ENCODE results near the gene SAMD9L.
A peak's percentile ranks its signal among the peaks of the same experiment; 100 is the strongest.
"Not testable (repeated sequence)": the region's sequence is repeated elsewhere in the genome, so short reads cannot be mapped to it uniquely, and the experiment has no call there.

Gene SAMD9L

DNA sequence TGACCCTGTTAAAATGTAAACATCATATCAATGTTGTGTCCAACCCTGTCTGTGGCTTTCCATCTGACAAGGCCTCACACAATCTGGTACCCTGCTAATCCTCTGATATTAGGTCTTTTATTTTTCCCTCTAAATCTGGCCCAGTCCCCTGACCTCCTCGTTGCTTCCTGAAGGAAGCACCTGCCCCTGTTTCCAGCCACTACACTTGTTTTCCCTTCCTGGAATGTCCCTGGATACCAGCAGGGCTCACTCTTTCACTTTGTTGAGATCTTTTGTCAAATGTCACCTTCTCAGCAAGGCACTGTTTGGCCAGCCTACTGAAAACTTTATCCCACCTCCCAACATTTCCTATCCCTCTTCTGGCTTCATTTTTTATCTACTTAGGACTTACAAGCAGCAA, 2.1 kb downstream of the SAMD9L start:
- DNase-seq (ENCODE audit: low read depth, low spot score) = no peak

GRCh38 chr7:93145354-93145753, 2.8 kb downstream of the SAMD9L start:
- DNase-seq (ENCODE audit: low read depth, low spot score) = no peak

DNA sequence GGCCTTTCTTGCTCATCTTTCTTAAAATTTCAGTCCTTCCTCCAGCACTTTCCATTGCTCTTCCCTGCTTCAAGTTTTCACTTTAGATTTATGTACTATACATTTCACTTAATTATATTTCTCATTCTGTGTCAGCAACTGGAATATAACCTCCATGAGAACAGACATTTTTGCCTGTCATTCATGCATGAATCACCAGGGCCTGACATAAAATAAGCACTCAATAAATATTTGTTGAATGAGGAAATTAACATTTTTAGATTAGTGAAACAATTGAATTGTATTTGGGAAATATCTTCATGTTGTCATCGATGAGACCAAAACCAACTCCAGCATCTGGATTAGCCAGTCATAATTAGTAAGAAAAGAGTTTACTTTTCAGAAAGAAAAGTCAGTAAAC, 6.1 kb downstream of the SAMD9L start:
- no peak for DNase-seq (ENCODE audit: low read depth, low spot score)

DNA sequence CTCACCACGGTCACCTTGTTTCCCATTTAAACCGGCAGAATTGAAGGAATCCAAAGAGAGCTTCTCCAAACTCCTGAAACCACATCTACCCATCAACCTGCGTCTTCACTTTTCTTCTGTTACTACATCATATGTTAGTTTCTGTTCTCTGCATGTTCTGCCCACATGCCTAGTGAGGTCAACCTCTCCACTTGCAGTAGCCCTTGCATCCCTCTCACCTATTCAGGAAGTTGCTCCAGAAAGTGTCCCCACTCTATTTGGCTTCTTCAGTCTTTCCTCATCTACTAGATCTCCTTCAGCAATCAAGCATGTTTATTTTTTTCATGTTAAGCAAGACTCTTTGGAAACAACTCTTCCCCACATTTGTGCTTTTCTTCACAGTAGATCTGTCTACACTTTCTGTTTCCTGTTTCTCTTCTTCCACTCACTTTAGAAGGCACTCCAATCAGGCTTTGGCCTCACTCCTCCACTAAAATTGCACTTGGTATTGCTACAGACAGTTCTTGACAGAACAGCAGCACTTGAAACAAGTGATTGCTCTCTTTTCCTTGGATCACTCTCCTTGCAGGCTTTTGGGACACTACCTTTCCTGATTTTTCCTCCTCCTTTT, 7.5 kb downstream of the SAMD9L start:
- DNase-seq (ENCODE audit: low read depth, low spot score) = no peak

GRCh38 chr7:93138576-93138975, 9.6 kb downstream of the SAMD9L start:
- DNase-seq (ENCODE audit: low read depth, low spot score) = no peak

- DNase-seq (ENCODE audit: low read depth, low spot score) = no peak
Measured at GRCh38 chr7:93133005-93133404, 15.2 kb downstream of the SAMD9L start.

GRCh38 chr7:93132216-93132615, 16.0 kb downstream of the SAMD9L start:
- no peak for DNase-seq (ENCODE audit: low read depth, low spot score)

DNA sequence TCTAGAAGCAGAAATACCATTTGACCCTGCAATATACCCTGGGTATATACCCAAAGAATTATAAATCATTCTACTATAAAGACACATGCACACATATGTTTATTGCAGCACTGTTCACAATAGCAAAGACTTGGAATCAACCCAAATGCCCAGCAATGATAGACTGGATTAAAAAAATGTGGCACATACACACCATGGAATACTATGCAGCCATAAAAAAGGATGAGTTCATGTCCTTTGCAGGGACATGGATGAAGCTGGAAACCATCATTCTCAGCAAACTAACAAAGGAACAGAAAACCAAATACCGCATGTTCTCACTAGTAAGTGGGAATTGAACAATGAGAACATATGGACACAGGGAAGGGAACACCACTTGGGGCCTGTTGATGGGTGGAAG, 21.2 kb downstream of the SAMD9L start:
- not testable (repeated sequence) for DNase-seq (ENCODE audit: low read depth, low spot score)

- not testable (repeated sequence) for DNase-seq (ENCODE audit: low read depth, low spot score)
Measured at GRCh38 chr7:93123532-93123931, 24.7 kb downstream of the SAMD9L start.

GRCh38 chr7:93120592-93121549, 27.3 kb downstream of the SAMD9L start:
- DNase-seq (ENCODE audit: low read depth, low spot score) = no peak

DNA sequence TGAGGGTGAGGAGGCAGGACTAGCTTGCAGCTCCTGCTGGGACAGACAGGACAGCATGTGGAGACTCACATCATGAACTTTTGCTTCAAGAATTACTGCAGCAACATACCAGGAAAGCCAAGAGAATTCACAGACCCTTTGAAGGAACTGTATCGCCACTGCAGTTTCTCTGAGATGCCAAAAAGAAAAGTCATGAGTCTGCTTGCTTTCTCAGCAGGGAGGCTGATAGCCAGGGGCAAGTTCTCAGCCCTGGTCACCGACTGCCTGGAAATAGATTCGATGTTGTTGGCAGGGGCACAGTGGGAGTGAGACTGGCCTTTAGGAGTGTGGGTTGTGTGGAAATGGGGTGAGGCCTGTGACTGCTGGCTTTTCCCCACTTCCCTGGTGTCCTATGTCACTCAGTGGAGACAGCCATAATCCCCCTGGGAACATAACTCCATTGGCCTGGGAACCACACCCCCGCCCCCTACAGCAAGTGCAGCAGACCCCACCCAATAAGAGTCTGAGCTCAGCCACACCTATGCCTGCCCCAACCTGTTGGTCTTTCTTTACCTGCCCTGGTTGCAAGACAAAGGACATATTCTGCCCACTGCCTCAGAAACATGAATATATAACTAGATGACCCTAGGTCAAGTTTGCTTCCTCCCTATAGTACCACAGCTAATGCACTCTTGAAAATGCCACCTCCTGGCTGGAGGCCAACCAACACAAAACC, 28.8 kb downstream of the SAMD9L start:
- no peak for DNase-seq (ENCODE audit: low read depth, low spot score)

DNA sequence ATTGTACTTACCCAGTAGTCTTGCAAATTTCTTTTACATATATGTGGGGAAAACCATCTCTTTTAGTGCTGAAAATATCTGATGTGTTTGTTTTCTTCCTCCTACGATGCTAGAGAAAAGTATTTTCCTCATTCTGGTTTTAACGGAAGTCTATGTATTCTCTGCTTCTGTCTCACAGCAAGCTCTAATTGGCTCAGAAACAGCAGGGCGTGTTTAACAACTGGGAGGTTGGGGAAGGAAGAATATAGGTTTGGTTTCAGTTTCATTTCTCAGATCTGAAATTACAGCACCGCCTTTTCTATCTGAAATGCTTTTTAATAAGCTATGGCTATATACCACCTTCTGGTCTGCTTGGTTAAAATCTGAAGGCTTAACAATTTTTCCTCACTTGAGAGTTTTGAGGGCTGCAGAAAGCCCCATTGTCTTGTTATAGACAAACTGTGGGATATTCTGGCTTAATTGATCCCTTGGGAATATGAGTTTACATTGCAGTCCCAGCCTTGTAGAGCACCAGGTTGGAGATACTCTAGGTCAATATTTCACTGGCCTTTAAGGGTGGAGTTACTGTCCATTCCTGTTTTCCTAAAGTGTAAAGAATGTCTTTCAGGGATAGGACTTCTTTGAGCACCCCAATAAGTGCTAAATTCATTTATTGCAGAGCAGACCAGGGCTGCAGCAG, 30.2 kb downstream of the SAMD9L start, which contains the start of gene SAMD9:
Gene SAMD9 (minus strand): TSS at position 128 of the 679 bp plus-strand sequence. CDS start 11,882 bp downstream, outside the sequence.
- DNase-seq (ENCODE audit: low read depth, low spot score) = peak; percentile 56

GRCh38 chr7:93117327-93117726, 30.9 kb downstream of the SAMD9L start:
- no peak for DNase-seq (ENCODE audit: low read depth, low spot score)

- no peak for DNase-seq (ENCODE audit: low read depth, low spot score)
Measured at GRCh38 chr7:93115796-93116195, 32.4 kb downstream of the SAMD9L start.

- DNase-seq (ENCODE audit: low read depth, low spot score) = no peak
Measured at GRCh38 chr7:93108003-93108402, 40.2 kb downstream of the SAMD9L start.

DNA sequence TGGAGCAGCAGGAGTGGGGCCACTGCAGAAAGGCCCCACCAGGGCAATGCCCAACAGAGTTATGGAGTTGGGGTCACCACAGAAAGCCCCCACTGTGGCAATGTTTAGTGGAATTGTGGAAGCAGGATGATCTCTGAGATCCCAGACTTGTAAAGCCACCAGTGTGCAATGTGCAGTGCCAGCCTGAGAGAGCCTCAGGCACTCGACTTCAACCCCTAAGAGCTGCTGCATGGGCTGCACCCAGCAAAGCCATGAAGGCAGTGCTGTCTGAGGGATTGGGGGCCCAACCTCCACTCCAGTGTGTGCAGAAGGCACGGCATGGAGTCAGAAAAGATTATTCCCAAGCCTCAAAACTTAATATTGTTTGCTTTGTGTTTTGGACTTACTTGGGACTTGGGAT, 50.8 kb downstream of the SAMD9L start:
- DNase-seq (ENCODE audit: low read depth, low spot score) = no peak

DNA sequence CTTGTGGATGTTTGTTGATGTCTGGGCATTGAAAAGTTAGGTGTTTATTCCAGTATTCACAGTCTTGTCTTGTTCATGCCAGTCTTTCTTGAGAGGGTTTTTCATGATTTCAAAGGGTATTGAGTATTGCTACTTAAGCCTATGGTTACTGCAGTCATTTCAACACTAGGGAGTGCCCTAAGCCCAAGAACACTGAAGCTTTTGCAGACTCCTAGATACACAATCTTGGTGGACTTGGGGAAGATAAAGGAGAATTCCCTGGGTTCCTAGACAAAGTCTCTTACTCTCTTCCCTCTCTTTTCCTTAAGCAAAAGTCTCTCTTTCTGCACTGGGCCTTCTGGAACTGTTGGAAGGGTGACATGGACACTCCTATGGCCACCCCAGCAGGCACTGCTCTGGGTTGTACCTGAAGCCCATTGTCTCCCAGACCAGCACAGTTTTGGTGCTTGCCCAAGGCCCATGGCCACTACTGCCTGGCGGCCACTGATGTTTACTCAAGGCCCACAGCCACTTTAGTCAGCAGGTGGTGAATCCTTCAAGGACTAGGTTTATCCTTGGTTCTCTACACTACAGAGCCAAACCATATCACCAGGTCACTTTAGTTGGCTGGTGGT, 55.3 kb downstream of the SAMD9L start:
- DNase-seq (ENCODE audit: low read depth, low spot score) = no peak
